Panc1 (cell line): ENCODE data around the gene PSG5.
"Not testable (repeated sequence)": the region's sequence is repeated elsewhere in the genome, so short reads cannot be mapped to it uniquely, and the experiment has no call there.

ENCODE experiments used
- CTCF ChIP-seq: fragments of 450-650 bp; IDR thresholded peaks from 2 replicates; pipeline ENCODE4 v1.5.1; 2017; ENCODE audit warnings: mild to moderate bottlenecking
- REST ChIP-seq, 2 experiments: IDR thresholded peaks; 2 replicates each; pipeline ENCODE4 v1.6.1; 2011 to 2012; ENCODE audit warnings: low read depth in 2 of 2, control low read depth in 1 of 2, low read length in 1 of 2, mild to moderate bottlenecking in 1 of 2, moderate library complexity in 1 of 2; ENCODE audit not compliant: insufficient read depth in 1 of 2

- not testable (repeated sequence) for TF ChIP-seq CTCF; REST (IDR thresholded peaks at IDR 0.05; ENCODE audit: insufficient read depth in 1 of 2, low read depth in 2 of 2, low read length in 1 of 2)
Measured at GRCh38 chr19:43129197-43129596, 57.1 kb downstream of the PSG5 start.
